Measurements from ENCODE around the gene CENPN.

CENPN gene

DNA sequence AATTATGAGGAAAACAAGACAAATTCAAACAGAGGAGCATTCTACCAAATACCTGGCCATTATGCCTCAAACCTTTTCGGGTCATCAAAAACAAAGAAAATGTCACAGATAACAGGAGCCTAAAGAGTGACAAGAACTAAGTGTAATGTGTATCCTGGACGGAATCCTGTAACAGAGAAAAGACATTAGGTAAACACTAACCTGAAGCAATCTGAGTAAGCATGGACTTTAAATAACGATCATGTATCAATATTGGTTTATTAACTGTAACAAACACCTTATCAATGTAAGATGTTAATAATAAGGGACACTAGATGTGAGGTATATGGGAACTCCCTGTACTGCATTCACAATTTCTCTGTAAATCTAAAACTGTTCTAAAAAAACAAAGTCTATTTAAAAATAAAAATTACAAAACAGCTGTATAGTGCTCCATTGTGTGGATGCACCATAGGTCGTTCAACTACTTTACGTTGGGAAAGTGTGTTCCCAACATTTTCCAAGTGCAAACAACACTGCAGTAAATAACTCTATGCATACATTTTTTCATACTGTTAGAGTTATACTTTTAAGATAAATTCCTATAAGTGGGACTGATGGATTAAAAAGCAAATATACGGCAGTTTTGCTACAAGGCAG is 15.1 kb upstream of the CENPN start:
- H3K27me3 ChIP-seq (ENCODE audit: control insufficient read depth, insufficient read depth, low read length) = no peaks in the 10 kb centered on the region
- H3K27ac ChIP-seq (ENCODE audit: low read depth, low read length) = no peak overlapping the region
- H3K4me1 ChIP-seq (ENCODE audit: control insufficient read depth, insufficient read depth, low read length) = peaks cover 23% of the 10 kb centered on the region
- no peak overlapping the region for H3K9ac ChIP-seq (ENCODE audit: low read depth, low read length)
- no peak overlapping the region for H3K4me3 ChIP-seq (ENCODE audit: low read depth, low read length)
- no peaks in the 10 kb centered on the region for H3K9me3 ChIP-seq (ENCODE audit: control insufficient read depth, insufficient read depth, low read length)
- H3K36me3 ChIP-seq (ENCODE audit: control insufficient read depth, insufficient read depth, low read length) = peaks cover 7% of the 10 kb centered on the region; the same call in 1 of the 2 replicates

DNA sequence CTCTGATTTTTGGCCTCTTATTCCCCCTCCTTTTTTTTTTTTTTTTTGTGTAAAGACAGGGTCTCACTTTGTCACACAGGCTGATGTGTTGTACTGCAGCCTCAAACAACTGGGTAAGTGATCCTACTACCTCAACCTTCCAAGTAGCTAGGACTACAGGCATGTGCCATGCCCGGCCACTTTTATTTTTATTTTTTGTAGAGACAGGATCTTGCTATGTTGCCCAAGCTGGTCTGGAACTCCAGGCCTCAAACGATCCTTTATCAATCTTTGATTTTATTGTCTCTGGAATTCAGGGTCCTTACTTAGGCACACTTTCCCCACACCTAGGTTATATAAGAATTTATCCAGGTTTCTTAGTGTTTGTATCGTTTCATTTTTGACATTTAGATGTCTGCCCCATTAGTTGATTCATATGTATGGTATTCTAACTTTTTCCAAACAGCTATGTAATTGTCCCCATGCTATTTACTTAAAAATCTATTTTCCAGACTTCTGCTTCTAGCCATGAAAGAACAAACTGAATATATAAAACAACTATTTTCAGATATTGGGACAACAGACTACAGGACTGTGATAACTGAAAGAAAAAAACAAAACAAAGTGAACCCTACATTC is 14.2 kb upstream of the CENPN start:
- H3K27ac ChIP-seq (ENCODE audit: low read depth, low read length) = no peak overlapping the region
- peaks cover 10% of the 10 kb centered on the region; the same call in 1 of the 2 replicates for H3K36me3 ChIP-seq (ENCODE audit: control insufficient read depth, insufficient read depth, low read length)
- no peak overlapping the region for H3K4me3 ChIP-seq (ENCODE audit: low read depth, low read length)

DNA sequence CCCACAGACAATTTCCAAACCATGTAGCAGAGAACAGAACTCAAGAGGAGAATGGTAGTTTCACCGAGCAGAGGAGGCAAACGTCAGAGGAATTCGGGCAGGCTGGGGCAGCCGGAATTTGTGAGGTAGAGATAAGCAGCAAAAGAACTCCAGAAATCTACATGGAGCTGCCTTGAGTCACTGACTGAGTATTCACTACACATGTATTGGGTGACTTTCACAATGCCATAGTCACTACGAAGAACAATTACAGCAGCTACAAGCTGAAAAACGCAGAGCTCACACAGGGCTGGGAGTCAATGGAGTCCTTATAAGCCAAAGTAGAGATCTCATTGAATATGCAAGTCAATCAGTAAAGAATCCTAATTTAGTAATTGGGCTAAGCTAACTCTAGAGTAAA is 13.7 kb upstream of the CENPN start:
- H3K27me3 ChIP-seq (ENCODE audit: control insufficient read depth, insufficient read depth, low read length) = no peaks in the 10 kb centered on the region
- peaks cover 9% of the 10 kb centered on the region; the same call in 1 of the 2 replicates for H3K4me1 ChIP-seq (ENCODE audit: control insufficient read depth, insufficient read depth, low read length)
- no peak overlapping the region for H3K4me3 ChIP-seq (ENCODE audit: low read depth, low read length)
- H3K9ac ChIP-seq (ENCODE audit: low read depth, low read length) = no peak overlapping the region
- no peaks in the 10 kb centered on the region for H3K9me3 ChIP-seq (ENCODE audit: control insufficient read depth, insufficient read depth, low read length)
- peaks cover 10% of the 10 kb centered on the region; the same call in 1 of the 2 replicates for H3K36me3 ChIP-seq (ENCODE audit: control insufficient read depth, insufficient read depth, low read length)
- H3K27ac ChIP-seq (ENCODE audit: low read depth, low read length) = peak overlapping the region; percentile 26

More for the DNA sequence above, 14.2 kb upstream of the CENPN start:
- H3K9me3 ChIP-seq (ENCODE audit: control insufficient read depth, insufficient read depth, low read length) = no peaks in the 10 kb centered on the region
- H3K9ac ChIP-seq (ENCODE audit: low read depth, low read length) = no peak overlapping the region
- H3K27me3 ChIP-seq (ENCODE audit: control insufficient read depth, insufficient read depth, low read length) = no peaks in the 10 kb centered on the region
- peaks cover 14% of the 10 kb centered on the region for H3K4me1 ChIP-seq (ENCODE audit: control insufficient read depth, insufficient read depth, low read length)

DNA sequence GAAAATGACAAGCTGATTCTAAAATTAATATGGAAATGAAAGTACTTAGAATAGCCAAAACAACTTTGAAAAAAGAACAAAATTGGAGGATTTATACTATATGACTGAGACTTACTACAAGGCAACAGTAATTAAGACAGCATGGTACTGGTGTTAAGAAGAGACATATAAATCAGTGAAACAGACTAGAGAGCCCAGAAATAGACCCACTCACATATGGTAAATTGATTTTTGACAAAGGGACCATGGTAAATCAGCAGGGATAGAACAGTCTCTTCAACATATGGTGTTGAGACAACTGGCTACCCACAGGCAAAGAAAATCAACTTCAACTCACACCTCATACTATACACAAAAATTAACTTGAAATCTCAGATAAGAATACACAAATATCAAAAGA is 13.2 kb upstream of the CENPN start:
- H3K27ac ChIP-seq (ENCODE audit: low read depth, low read length) = peak overlapping the region; percentile 26
- H3K4me1 ChIP-seq (ENCODE audit: control insufficient read depth, insufficient read depth, low read length) = peaks cover 6% of the 10 kb centered on the region; the same call in 1 of the 2 replicates
- no peaks in the 10 kb centered on the region for H3K9me3 ChIP-seq (ENCODE audit: control insufficient read depth, insufficient read depth, low read length)
- no peak overlapping the region for H3K9ac ChIP-seq (ENCODE audit: low read depth, low read length)
- H3K4me3 ChIP-seq (ENCODE audit: low read depth, low read length) = no peak overlapping the region
- H3K27me3 ChIP-seq (ENCODE audit: control insufficient read depth, insufficient read depth, low read length) = no peaks in the 10 kb centered on the region
- H3K36me3 ChIP-seq (ENCODE audit: control insufficient read depth, insufficient read depth, low read length) = peaks cover 10% of the 10 kb centered on the region; the same call in 1 of the 2 replicates

DNA sequence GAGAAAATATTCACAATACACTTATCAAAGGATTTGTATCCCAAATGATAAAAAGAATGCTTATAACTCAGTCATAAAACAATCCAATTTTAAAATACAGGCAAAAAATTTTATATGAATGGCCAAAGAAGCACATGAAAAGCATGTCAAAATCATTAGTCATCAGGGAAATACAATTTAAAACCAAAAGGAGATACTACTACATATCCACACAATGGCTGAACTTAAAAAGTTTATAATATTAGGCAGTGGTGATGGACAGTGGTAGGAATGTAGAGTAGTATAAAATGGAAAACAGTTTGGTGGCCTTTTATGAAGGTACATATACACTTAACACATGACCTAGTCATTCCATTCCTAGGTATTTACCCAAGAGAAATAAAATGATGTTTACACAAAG is 12.6 kb upstream of the CENPN start:
- Histone ChIP-seq H3K4me1 (ENCODE audit: control insufficient read depth, insufficient read depth, low read length) (peaks cover 6% of the 10 kb centered on the region; the same call in 1 of the 2 replicates), H3K27ac (ENCODE audit: low read depth, low read length) (no peak overlapping the region), H3K9me3 (ENCODE audit: control insufficient read depth, insufficient read depth, low read length) (no peaks in the 10 kb centered on the region), H3K9ac (ENCODE audit: low read depth, low read length) (no peak overlapping the region), H3K4me3 (ENCODE audit: low read depth, low read length) (no peak overlapping the region), H3K36me3 (ENCODE audit: control insufficient read depth, insufficient read depth, low read length) (peaks cover 10% of the 10 kb centered on the region; the same call in 1 of the 2 replicates), H3K27me3 (ENCODE audit: control insufficient read depth, insufficient read depth, low read length) (no peaks in the 10 kb centered on the region)

DNA sequence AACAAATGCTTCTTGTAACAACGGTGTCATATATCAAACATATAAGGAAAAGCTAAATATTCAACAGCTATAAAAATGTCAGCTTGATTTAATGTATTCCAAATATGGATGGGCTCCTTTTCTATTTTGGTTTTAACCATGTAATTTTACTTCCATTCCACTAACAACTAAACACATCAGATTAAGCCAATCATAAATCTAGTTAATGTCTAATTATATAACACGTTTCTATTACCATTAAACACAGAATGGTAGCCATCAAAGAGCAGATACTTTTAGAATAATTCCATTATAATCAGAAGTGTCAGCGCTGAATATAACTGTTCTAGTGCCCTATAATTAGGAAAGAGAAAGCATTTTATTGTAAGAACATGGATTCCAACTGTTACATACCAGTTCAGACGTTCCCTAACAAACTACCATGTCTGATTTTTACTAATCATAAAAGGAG is 10.3 kb upstream of the CENPN start:
- peaks cover 6% of the 10 kb centered on the region; the same call in 1 of the 2 replicates for H3K4me1 ChIP-seq (ENCODE audit: control insufficient read depth, insufficient read depth, low read length)
- peaks cover 10% of the 10 kb centered on the region; the same call in 1 of the 2 replicates for H3K36me3 ChIP-seq (ENCODE audit: control insufficient read depth, insufficient read depth, low read length)
- no peak overlapping the region for H3K4me3 ChIP-seq (ENCODE audit: low read depth, low read length)
- no peaks in the 10 kb centered on the region for H3K27me3 ChIP-seq (ENCODE audit: control insufficient read depth, insufficient read depth, low read length)
- no peak overlapping the region for H3K9ac ChIP-seq (ENCODE audit: low read depth, low read length)
- H3K9me3 ChIP-seq (ENCODE audit: control insufficient read depth, insufficient read depth, low read length) = no peaks in the 10 kb centered on the region
- H3K27ac ChIP-seq (ENCODE audit: low read depth, low read length) = no peak overlapping the region

DNA sequence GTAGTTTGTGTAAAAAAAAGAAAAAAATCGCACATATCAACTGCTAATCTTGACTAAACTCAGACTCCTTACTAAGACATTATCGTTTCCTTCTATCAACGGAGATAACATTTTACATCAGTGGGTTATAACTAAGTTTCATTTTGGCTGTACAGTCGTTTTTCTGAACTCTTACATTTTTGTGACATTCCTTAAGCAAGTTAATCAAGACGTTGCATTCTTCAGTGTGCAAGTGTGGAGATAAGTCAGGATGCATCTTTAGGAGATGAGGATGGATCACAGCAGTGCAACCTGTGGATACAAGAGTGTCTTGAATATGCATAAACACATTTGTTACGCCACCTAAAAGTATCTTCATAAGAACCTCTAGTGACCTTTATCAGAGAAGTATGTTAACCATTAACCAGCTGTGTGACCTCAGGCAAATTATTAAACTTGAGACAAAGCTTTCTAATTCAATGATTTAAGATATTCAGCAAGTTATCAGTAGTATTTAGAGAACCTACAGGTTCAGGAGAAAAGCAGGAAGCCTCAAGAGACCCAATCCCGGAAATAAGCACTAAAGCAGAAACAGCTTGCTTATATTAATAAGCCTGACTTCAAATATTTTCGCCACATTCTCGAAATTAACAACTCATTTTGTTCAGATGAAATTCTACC is 9.7 kb upstream of the CENPN start:
- Histone ChIP-seq H3K4me3 (ENCODE audit: low read depth, low read length) (no peak overlapping the region), H3K27ac (ENCODE audit: low read depth, low read length) (no peak overlapping the region), H3K9me3 (ENCODE audit: control insufficient read depth, insufficient read depth, low read length) (no peaks in the 10 kb centered on the region), H3K4me1 (ENCODE audit: control insufficient read depth, insufficient read depth, low read length) (peaks cover 6% of the 10 kb centered on the region; the same call in 1 of the 2 replicates), H3K9ac (ENCODE audit: low read depth, low read length) (no peak overlapping the region), H3K36me3 (ENCODE audit: control insufficient read depth, insufficient read depth, low read length) (peaks cover 10% of the 10 kb centered on the region; the same call in 1 of the 2 replicates), H3K27me3 (ENCODE audit: control insufficient read depth, insufficient read depth, low read length) (no peaks in the 10 kb centered on the region)

DNA sequence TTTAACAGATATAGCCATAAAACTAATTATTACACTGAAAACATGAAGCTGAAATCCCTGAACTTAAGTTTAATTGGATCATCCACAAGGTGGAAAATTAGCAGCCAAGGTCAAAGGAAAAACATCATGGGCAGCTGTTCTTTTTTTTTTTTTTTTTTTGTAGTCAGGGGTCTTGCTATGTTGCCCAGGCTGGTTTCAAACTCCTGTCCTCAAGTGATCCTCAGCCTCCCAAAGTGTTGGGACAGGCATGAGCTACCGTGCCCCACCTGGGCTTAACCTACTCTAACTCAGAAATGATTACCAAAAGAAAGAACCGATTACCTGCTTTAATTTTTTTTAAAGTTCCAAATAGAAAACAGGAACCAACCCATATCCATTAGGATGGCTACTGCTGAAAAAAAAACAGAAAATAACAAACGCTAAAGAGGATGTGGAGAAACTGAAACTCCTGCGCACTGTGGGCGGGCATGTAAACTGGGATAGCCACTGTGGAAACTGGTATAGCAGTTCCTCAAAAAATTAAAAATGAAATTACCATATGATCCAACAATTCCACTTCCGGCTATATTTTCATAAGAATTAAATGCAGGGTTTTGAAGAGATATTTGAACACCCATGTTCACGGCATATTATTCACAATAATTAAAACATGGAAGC is 8.9 kb upstream of the CENPN start:
- peaks cover 6% of the 10 kb centered on the region; the same call in 1 of the 2 replicates for H3K4me1 ChIP-seq (ENCODE audit: control insufficient read depth, insufficient read depth, low read length)
- H3K36me3 ChIP-seq (ENCODE audit: control insufficient read depth, insufficient read depth, low read length) = peaks cover 10% of the 10 kb centered on the region; the same call in 1 of the 2 replicates
- no peaks in the 10 kb centered on the region for H3K9me3 ChIP-seq (ENCODE audit: control insufficient read depth, insufficient read depth, low read length)
- H3K27me3 ChIP-seq (ENCODE audit: control insufficient read depth, insufficient read depth, low read length) = no peaks in the 10 kb centered on the region
- H3K27ac ChIP-seq (ENCODE audit: low read depth, low read length) = no peak overlapping the region
- no peak overlapping the region for H3K9ac ChIP-seq (ENCODE audit: low read depth, low read length)
- H3K4me3 ChIP-seq (ENCODE audit: low read depth, low read length) = no peak overlapping the region

DNA sequence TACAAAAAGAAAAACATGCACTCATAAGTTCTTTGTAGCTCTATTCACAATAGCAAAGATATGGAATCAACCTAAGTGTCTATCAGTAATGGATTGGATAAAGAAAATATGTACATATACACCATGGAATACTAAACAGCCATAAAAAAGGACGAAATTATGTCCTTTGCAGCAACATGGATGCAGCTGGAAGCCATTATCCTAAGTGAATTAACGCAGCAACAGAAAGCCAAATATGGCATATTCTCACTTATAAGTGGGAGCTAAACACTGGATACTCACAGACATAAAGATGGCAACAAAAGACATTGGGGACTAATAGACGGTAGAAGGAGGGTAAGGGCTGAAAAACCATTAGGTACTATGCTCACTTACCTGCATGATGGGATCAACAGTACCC is 6.1 kb upstream of the CENPN start:
- Histone ChIP-seq H3K27me3 (ENCODE audit: control insufficient read depth, insufficient read depth, low read length) (no peaks in the 10 kb centered on the region), H3K9ac (ENCODE audit: low read depth, low read length) (no peak overlapping the region), H3K4me3 (ENCODE audit: low read depth, low read length) (no peak overlapping the region), H3K36me3 (ENCODE audit: control insufficient read depth, insufficient read depth, low read length) (peaks cover 6% of the 10 kb centered on the region; the same call in 1 of the 2 replicates), H3K4me1 (ENCODE audit: control insufficient read depth, insufficient read depth, low read length) (peaks cover 13% of the 10 kb centered on the region; the same call in 1 of the 2 replicates), H3K9me3 (ENCODE audit: control insufficient read depth, insufficient read depth, low read length) (no peaks in the 10 kb centered on the region), H3K27ac (ENCODE audit: low read depth, low read length) (no peak overlapping the region)

DNA sequence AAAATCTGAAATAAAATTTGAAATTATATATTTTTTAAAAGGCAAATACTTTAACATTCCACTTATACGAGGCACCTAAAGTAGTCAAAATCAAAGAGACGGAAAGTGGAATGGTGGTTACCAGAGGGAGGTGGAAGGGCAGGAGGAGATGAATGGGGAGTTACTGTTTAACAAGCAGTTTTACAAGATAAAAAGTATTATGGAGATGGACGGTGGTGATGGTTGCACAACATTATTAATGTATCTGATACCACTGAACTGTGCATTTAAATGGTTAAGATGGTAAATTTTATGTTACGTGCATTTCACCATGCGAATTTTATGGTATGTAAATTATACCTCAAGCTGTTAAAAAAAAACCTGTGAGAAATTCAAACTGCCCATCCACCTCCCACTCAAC is 5.7 kb upstream of the CENPN start:
- peaks cover 14% of the 10 kb centered on the region; the same call in 1 of the 2 replicates for H3K4me1 ChIP-seq (ENCODE audit: control insufficient read depth, insufficient read depth, low read length)
- no peak overlapping the region for H3K9ac ChIP-seq (ENCODE audit: low read depth, low read length)
- H3K27me3 ChIP-seq (ENCODE audit: control insufficient read depth, insufficient read depth, low read length) = no peaks in the 10 kb centered on the region
- H3K27ac ChIP-seq (ENCODE audit: low read depth, low read length) = no peak overlapping the region
- 0 out of 2 replicates have a peak, but pooled peaks cover 3% of the 10 kb centered on the region for H3K36me3 ChIP-seq (ENCODE audit: control insufficient read depth, insufficient read depth, low read length)
- no peaks in the 10 kb centered on the region for H3K9me3 ChIP-seq (ENCODE audit: control insufficient read depth, insufficient read depth, low read length)
- H3K4me3 ChIP-seq (ENCODE audit: low read depth, low read length) = no peak overlapping the region

All from HUES48 (cell line).